Putamen (tissue), 1 donor: Measurements from ENCODE around the gene PTGDR2.

Experiments
- DNase-seq: peaks from one replicate; pipeline ENCODE4 v3.0.0-alpha.2; 2016; ENCODE audit warnings: low spot score

Gene PTGDR2

GRCh38 chr11:60874421-60875365 is 18.9 kb upstream of the PTGDR2 start:
- no peak for DNase-seq

- DNase-seq, result no peak
Observed at GRCh38 chr11:60873533-60873932, 17.8 kb upstream of the PTGDR2 start.

- no peak for DNase-seq
Observed at GRCh38 chr11:60872961-60873524, 17.3 kb upstream of the PTGDR2 start.

GRCh38 chr11:60872124-60872960 is 16.6 kb upstream of the PTGDR2 start:
- no peak for DNase-seq

DNA sequence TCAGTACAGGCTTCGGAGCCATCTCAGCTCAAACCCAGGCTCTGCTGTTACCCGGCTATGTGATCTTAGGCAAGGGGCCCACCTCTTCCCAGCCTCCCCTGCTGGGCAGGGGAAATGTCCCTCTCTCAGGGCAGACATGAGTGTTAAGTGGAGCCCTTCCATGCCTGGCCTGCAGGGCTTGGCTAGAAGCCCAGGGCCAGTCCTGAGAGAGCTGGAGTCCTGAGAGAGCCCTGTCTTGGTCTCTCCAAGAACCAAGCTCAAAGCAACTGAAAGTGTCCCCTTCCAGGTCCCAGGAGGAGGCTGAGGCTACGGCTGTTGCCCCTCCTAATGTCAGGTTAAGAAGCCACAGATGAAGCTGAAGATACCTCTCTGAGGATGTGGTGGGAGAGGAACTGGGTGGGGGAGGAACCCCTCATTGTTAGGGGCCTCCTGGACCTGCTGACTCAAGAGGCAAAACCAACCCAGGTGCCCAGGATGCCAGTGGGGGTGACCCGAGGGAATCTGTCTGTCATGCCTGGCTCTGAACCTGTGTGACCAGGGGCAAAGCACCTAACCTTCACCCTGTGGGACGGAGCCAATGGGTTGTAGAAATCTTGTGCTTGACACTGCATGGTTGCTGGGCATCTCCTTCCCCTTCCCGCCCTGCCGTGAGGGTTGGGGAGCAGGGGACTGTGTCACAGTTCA is 15.8 kb upstream of the PTGDR2 start:
- DNase-seq, result no peak

- DNase-seq, result no peak
Observed at GRCh38 chr11:60870733-60871377, 15.1 kb upstream of the PTGDR2 start.

- peak; percentile 73 for DNase-seq
Observed at GRCh38 chr11:60870276-60870675, 14.5 kb upstream of the PTGDR2 start.

GRCh38 chr11:60869451-60869825 is 13.7 kb upstream of the PTGDR2 start:
- no peak for DNase-seq

GRCh38 chr11:60868682-60869450 is 13.1 kb upstream of the PTGDR2 start:
- DNase-seq, result no peak

GRCh38 chr11:60867871-60868681 is 12.3 kb upstream of the PTGDR2 start:
- no peak for DNase-seq

GRCh38 chr11:60866911-60867870 is 11.4 kb upstream of the PTGDR2 start, which contains the start of gene ZP1:
Gene ZP1, plus strand, starts transcription at chr11:60867542. Its CDS starts 20 bp downstream, at chr11:60867562.
- no peak for DNase-seq

GRCh38 chr11:60864856-60865513 is 9.2 kb upstream of the PTGDR2 start:
- no peak for DNase-seq

DNA sequence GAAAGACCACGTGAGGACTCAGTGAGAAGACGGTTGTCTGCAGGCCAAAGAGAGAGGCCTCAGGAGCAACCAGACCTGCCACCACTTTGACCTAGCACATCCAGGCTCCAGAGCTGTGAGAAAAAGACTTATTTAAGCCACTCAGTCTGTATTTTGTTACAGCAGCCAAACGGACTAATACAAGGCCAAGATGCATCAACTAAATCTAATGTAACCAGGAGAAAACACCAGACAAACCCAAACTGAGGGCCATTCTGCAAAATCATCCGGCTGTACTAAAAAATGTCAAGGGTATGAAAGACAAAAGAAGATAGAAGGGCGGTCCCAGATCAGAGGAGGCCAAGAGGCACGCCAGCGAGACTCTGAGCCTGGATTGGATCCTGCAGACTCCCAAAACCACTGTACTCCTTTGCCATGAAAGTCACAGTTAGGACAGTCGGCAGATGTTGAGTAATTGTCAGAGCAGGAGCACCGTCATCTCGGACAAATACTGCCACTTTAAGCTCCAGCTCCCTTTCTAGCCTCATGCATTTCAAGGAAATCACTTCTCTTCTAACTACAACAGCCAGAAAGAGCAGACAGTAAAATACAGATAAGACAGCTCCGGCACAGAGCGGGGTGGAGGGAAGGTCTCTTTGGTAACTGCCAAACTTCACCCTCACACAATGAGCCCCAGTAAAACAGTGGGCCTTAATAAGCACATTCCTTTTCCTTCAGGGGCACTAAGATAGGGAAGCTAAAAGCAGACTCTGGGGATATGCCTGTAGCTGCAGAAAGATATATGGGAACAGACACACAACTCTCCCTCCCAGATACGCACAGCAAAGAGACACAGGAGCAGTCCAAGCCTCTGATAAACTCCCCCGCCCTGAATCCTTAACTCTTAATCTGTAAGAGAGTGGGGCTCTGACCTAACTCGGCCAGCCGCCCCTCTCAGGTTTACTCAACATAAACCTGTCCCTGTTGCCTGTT is 8.1 kb upstream of the PTGDR2 start:
- DNase-seq, result no peak

DNA sequence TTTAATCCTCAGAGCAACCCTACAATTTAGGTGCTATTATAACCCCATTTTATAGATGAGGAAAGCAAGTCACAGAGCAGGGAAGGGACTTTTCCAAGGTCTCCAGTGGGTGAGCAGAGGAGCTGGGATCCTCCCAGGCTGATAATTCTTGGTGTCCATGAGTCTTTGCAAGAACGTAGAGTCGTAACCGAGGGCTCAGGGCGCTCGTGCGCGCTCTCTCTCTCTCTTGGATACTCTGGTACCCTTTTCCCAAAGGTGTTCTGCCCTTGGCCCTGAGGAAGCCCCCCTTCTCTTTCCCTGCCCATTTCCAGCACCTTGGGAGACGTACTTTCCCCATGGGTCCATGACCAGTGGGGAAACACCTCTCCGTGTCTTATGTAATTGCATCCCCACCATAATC is 6.4 kb upstream of the PTGDR2 start:
- no peak for DNase-seq

DNA sequence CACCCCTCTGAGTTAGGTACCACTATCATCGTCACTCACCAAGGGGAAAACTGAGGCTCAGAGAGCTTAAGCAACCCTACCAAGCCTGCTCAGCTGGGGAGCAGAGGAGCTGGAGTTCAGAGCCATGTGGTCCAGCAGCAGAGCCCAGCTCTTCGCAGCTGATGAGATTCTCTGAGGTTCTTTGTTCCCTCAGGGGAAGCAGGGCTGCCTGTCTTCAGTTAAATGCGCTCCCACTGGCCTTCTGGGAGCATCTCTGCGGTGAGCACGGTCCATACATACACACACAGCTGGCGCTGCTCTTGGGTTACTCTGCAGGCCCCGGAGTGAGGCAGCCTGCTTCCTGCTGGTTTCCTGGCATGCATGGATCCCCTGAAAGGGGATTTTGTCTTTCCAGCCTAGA is 5.2 kb upstream of the PTGDR2 start:
- no peak for DNase-seq

DNA sequence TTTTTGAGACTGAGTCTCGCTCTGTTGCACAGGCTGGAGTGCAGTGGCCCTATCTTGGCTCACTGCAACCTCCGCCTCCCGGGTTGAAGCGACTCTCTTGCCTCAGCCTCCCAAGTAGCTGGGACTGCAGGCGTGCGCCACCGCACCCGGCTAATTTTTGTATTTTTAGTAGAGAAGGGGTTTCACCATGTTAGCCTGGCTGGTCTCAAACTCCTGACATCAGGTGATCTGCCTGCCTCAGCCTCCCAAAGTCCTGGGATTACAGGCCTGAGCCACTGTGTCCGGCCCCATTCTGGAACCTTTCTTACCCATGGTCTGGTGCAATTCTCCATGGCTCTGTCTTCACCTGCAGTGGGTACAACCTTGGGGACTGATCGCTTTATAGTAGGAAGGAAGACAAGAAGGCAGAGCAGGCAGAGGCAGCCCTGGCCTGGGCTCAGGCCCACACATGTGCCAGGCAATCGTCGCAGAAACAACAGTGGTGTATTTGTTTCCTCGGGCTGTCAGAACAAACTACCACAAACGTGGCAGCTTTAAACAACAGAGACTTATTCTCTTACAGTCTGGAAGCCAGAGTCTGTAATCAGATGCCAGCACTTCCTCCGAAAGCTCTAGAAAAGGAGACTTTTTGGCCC is 4.0 kb upstream of the PTGDR2 start:
- DNase-seq, result peak; percentile 62
